ENCODE results near the gene CYGB. TPM values are rescaled to one million over a fixed set of nuclear protein-coding genes. Genes with fewer than 3 reads are reported as not detected.

CYGB gene
- total and polyA plus RNA-seq, 9 of the 15 experiments (the other 6 are each of a cell fraction or from before 2014, with no cell fraction given) = 0.08 to 0.95 (median 0.18) TPM; not detected in 5

GRCh38 chr17:76569607-76570279 is 32.2 kb upstream of the CYGB start:
- H3K9ac ChIP-seq (ENCODE audit: insufficient read depth in 1 of 2, low read depth in 2 of 2, low read length in 2 of 2) = peak overlapping the region in 1 of 2 experiments; percentile 70; a peak in 2 of 4 replicates
- peaks cover 15 to 41% of the 10 kb centered on the region in 2 experiments; a peak in 4 of 5 replicates for H3K4me1 ChIP-seq (replicated peaks in 1 of 2; ENCODE audit: control insufficient read depth in 2 of 2, insufficient read depth in 2 of 2, low read length in 2 of 2)
- intact Hi-C loops (cut with micrococcal nuclease) (no loop called here), in situ Hi-C loops (cut with MboI) (no loop called here)
- CTCF ChIA-PET (ENCODE audit: low intra/inter-chr PET ratio) = no interaction called here
- H2AFZ ChIP-seq (ENCODE audit: low read depth, low read length) = no peak overlapping the region
- 49% methylated on average over 16 of the region's 18 CpGs for WGBS (ENCODE audit: insufficient coverage, low coverage, missing lambda C conversion rate)
- H3K27ac ChIP-seq (ENCODE audit: extremely low read depth, low read depth, low read length) = no peak overlapping the region
- no peak for DNase-seq (ENCODE audit: extremely low read depth in 1 of 4, low spot score in 3 of 4)
- no TSS peak for BruUV-seq (replicated peaks)
- peaks cover 5% of the 10 kb centered on the region; the same call in 1 of the 3 replicates for H3K79me2 ChIP-seq (ENCODE audit: control insufficient read depth, insufficient read depth, low read length)
- no peaks in the 10 kb centered on the region for H3K9me1 ChIP-seq (ENCODE audit: control insufficient read depth, insufficient read depth, low read length)
- peaks cover 12% of the 10 kb centered on the region; the same call in 1 of the 2 replicates for H4K20me1 ChIP-seq (replicated peaks; ENCODE audit: control insufficient read depth, insufficient read depth, low read length)
- peaks cover 20% of the 10 kb centered on the region for H3K36me3 ChIP-seq (ENCODE audit: control insufficient read depth, insufficient read depth, low read length)
- no peak for ATAC-seq
- no peaks in the 10 kb centered on the region for H3K27me3 ChIP-seq (ENCODE audit: control insufficient read depth in 2 of 2, insufficient read depth in 2 of 2, low read length in 2 of 2)
- POLR2A ChIA-PET = interaction anchor here (0.6 to 4.1 kb wide), 7 partner anchors 9 to 54 kb away, joined by 3 to 48 read pairs (median 4); no protein-coding TSS in a partner anchor
- H3K4me2 ChIP-seq (ENCODE audit: insufficient read depth, low read length) = no peak overlapping the region
- no peak overlapping the region for H3K4me3 ChIP-seq
- H3K9me3 ChIP-seq (replicated peaks; ENCODE audit: control insufficient read depth, insufficient read depth, low read depth, low read length) = no peaks in the 10 kb centered on the region
- TF ChIP-seq TAF9B (IDR thresholded peaks at IDR 0.05; ENCODE audit: partially characterized antibody) (no peak), MBD2 (IDR thresholded peaks at IDR 0.05; ENCODE audit: borderline replicate concordance, low read depth) (no peak), ZNF174 (CRISPR knock-in tag; IDR thresholded peaks at IDR 0.05) (no peak), ILK (tag; IDR thresholded peaks at IDR 0.05; ENCODE audit: borderline replicate concordance, low read depth) (no peak), ZBTB17 (CRISPR knock-in tag; IDR thresholded peaks at IDR 0.05) (no peak), ELF4 (CRISPR knock-in tag; IDR thresholded peaks at IDR 0.05) (no peak), HES1 (IDR thresholded peaks at IDR 0.05; ENCODE audit: low read depth) (no peak), POU5F1 (IDR thresholded peaks at IDR 0.05; ENCODE audit: borderline replicate concordance, low read depth, low read length, partially characterized antibody) (no peak), RFX7 (CRISPR knock-in tag; IDR thresholded peaks at IDR 0.05) (no peak), SMAD2 (IDR thresholded peaks at IDR 0.05; ENCODE audit: low read depth, low read length) (no peak), CBX3 (IDR thresholded peaks at IDR 0.05; ENCODE audit: borderline replicate concordance in 1 of 2, low read length in 2 of 2) (no peak), THAP7 (CRISPR knock-in tag; IDR thresholded peaks at IDR 0.05) (no peak), POLR3A (IDR thresholded peaks at IDR 0.05; ENCODE audit: borderline replicate concordance, extremely low read depth, insufficient read depth, insufficient read length) (no peak), MYNN (IDR thresholded peaks at IDR 0.05) (no peak), MYNN (CRISPR knock-in tag; IDR thresholded peaks at IDR 0.05) (no peak), ZNF280B (CRISPR knock-in tag; IDR thresholded peaks at IDR 0.05) (no peak), ZBTB26 (CRISPR knock-in tag; IDR thresholded peaks at IDR 0.05) (no peak), SAFB (IDR thresholded peaks at IDR 0.05; ENCODE audit: borderline replicate concordance, low read depth, low read length) (no peak), BCL6 (CRISPR knock-in tag; IDR thresholded peaks at IDR 0.05) (no peak), JUNB (CRISPR knock-in tag; conservative IDR thresholded peaks at IDR 0.05) (no peak)
- no peak for FAIRE-seq

Measured in K562 (cell line).